Progenitor cell of endocrine pancreas (in vitro differentiated cells): ENCODE data around the gene CSGALNACT2. TPM values are rescaled to one million over a fixed set of nuclear protein-coding genes. Genes with fewer than 3 reads are reported as not detected.
"Not testable (repeated sequence)": the region's sequence is repeated elsewhere in the genome, so short reads cannot be mapped to it uniquely, and the experiment has no call there.

Experiments
- DNase-seq: peaks from one replicate; pipeline ENCODE4 v3.0.0; 2021; ENCODE audit warnings: low spot score; ENCODE audit not compliant: unreplicated experiment
- H3K27ac Mint-ChIP-seq: 2 replicates; pipeline ENCODE4 v1.8.0; 2021; ENCODE audit warnings: mild to moderate bottlenecking, moderate library complexity, mixed read lengths
- H3K27me3 Mint-ChIP-seq: 2 replicates; pipeline ENCODE4 v1.8.0; 2021; ENCODE audit warnings: mixed read lengths
- H3K36me3 Mint-ChIP-seq: 2 replicates; pipeline ENCODE4 v1.8.0; 2022; ENCODE audit warnings: mixed read lengths; ENCODE audit not compliant: insufficient read depth
- H3K4me1 Mint-ChIP-seq: 2 replicates; pipeline ENCODE4 v1.8.0; 2021; ENCODE audit warnings: low read depth, mixed read lengths
- H3K4me3 Mint-ChIP-seq: 2 replicates; pipeline ENCODE4 v1.8.0; 2021; ENCODE audit warnings: low read depth, mild to moderate bottlenecking, moderate library complexity, mixed read lengths
- H3K9me3 Mint-ChIP-seq: 2 replicates; pipeline ENCODE4 v1.8.0; 2021; ENCODE audit warnings: low read depth, mixed read lengths
- total RNA-seq: library from RNA; stranded (reverse); gene quantifications from 2 replicates; pipeline ENCODE4 v1.2.1, GENCODE V29; 2021
- TF ChIP-seq, protein P1 (sequence below): fragments of 200-600 bp; sonication (generic); IDR thresholded peaks from one replicate; pipeline ENCODE4 v1.5.0; 2021; ENCODE audit warnings: antibody characterized with exemption, mild to moderate bottlenecking; ENCODE audit not compliant: unreplicated experiment

Gene CSGALNACT2
- total RNA-seq, 1 donor from 2014 or later, result 8.9 TPM

GRCh38 chr10:43217563-43218205, 79.4 kb downstream of the CSGALNACT2 start:
- no peaks in the 10 kb centered on the region for H3K9me3 Mint-ChIP-seq
- TF ChIP-seq, protein P1, sequence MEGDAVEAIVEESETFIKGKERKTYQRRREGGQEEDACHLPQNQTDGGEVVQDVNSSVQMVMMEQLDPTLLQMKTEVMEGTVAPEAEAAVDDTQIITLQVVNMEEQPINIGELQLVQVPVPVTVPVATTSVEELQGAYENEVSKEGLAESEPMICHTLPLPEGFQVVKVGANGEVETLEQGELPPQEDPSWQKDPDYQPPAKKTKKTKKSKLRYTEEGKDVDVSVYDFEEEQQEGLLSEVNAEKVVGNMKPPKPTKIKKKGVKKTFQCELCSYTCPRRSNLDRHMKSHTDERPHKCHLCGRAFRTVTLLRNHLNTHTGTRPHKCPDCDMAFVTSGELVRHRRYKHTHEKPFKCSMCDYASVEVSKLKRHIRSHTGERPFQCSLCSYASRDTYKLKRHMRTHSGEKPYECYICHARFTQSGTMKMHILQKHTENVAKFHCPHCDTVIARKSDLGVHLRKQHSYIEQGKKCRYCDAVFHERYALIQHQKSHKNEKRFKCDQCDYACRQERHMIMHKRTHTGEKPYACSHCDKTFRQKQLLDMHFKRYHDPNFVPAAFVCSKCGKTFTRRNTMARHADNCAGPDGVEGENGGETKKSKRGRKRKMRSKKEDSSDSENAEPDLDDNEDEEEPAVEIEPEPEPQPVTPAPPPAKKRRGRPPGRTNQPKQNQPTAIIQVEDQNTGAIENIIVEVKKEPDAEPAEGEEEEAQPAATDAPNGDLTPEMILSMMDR, result no peak
- peaks cover 8% of the 10 kb centered on the region for H3K27me3 Mint-ChIP-seq
- H3K27ac Mint-ChIP-seq, result no peak overlapping the region
- no peak overlapping the region for H3K4me3 Mint-ChIP-seq
- no peak for DNase-seq
- no peaks in the 10 kb centered on the region for H3K4me1 Mint-ChIP-seq
- no peaks in the 10 kb centered on the region for H3K36me3 Mint-ChIP-seq

DNA sequence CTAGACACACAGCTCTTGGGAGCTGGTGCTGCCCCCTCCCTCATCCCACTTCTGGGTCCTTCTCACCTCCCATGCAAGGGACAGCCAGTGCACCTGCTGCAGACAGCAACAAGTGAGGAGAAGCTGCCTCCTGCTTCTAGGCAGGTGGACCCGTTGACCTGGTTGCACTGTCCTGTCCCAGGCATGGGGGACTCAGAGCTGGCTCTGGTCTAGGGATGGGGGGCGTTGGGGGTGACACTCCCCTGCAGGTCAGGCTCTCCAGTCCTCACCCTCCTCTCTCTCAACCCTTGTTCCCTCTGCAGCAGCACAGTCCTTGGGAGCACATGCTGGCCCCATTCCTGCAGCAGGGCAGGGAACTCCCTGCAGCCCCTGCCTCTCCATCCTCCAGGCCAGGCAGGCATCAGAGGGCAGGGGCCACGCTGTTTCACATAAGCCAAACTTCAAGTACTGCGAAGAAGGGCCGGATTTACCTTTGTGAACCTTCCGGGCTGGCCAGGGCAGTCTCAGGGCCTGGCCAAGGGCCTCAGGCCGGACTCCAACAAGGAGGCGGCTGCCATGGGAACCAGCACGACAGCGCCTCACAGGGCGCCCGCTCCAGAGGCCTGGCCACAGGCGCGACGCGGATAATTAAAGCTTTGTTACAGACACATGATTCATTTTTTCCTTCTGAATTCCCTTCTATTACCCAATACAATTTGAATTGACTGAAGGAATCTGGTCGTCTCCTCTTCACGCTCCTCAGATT, 80.1 kb downstream of the CSGALNACT2 start:
- no peak for DNase-seq
- Mint-ChIP-seq H3K27me3 (peaks cover 5% of the 10 kb centered on the region), H3K9me3 (no peaks in the 10 kb centered on the region), H3K4me1 (no peaks in the 10 kb centered on the region), H3K4me3 (no peak overlapping the region), H3K27ac (no peak overlapping the region), H3K36me3 (no peaks in the 10 kb centered on the region)
- TF ChIP-seq, protein P1, result no peak

- TF ChIP-seq, protein P1, result no peak
Observed at GRCh38 chr10:43218951-43219837, 80.9 kb downstream of the CSGALNACT2 start.

GRCh38 chr10:43219848-43220247, 81.6 kb downstream of the CSGALNACT2 start:
- Mint-ChIP-seq H3K27me3 (peaks cover 7% of the 10 kb centered on the region), H3K4me3 (no peak overlapping the region), H3K27ac (no peak overlapping the region), H3K36me3 (no peaks in the 10 kb centered on the region), H3K9me3 (no peaks in the 10 kb centered on the region), H3K4me1 (no peaks in the 10 kb centered on the region)
- no peak for DNase-seq
- TF ChIP-seq, protein P1, result no peak

More at GRCh38 chr10:43218951-43219837, 80.9 kb downstream of the CSGALNACT2 start:
- Mint-ChIP-seq H3K36me3 (no peaks in the 10 kb centered on the region), H3K4me1 (no peaks in the 10 kb centered on the region), H3K27ac (no peak overlapping the region), H3K27me3 (peaks cover 6% of the 10 kb centered on the region), H3K4me3 (no peak overlapping the region), H3K9me3 (no peaks in the 10 kb centered on the region)
- no peak for DNase-seq

DNA sequence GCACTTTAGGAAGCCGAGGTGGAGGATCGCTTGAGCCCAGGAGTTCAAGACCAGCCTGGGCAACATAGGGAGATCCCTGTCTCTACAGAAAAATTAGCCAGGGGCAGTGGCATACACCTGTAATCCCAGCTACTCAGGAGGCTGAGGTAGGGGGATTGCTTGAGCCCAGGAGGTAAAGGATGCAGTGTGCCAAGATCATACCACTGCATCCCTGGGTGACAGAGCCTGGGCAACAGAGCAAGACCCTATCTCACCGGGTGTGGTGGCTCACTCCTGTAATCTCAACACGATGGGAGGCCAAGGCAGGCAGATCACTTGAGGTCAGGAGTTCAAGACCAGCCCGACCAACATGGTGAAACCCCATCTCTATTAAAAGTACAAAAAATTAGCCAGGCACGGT, 82.0 kb downstream of the CSGALNACT2 start:
- H3K36me3 Mint-ChIP-seq, H3K4me1 Mint-ChIP-seq, H3K27ac Mint-ChIP-seq, H3K4me3 Mint-ChIP-seq, DNase-seq, H3K9me3 Mint-ChIP-seq: not testable (repeated sequence)
- peaks cover 11% of the 10 kb centered on the region for H3K27me3 Mint-ChIP-seq
